T-helper 2 cell treated with Interferon-gamma antibody and Interleukin-4, amounts not matched to agents 5 μg/mL and 100 μg/mL, for 36 hours (primary cell): Measurements from ENCODE around the gene MRO.

Source experiments
- DNase-seq: peaks from one replicate; pipeline ENCODE4 v3.0.0; 2021; ENCODE audit warnings: low spot score
- H3K27ac Mint-ChIP-seq: one replicate; pipeline ENCODE4 v1.8.0; 2021; ENCODE audit warnings: mild to moderate bottlenecking, mixed read lengths
- H3K27me3 Mint-ChIP-seq: one replicate; pipeline ENCODE4 v1.8.0; 2021; ENCODE audit warnings: low read depth, mixed read lengths
- H3K36me3 Mint-ChIP-seq: one replicate; pipeline ENCODE4 v1.8.0; 2021; ENCODE audit warnings: low read depth, mixed read lengths
- H3K4me1 Mint-ChIP-seq: one replicate; pipeline ENCODE4 v1.8.0; 2021; ENCODE audit warnings: low read depth, mixed read lengths
- H3K4me3 Mint-ChIP-seq: one replicate; pipeline ENCODE4 v1.8.0; 2022; ENCODE audit warnings: mild to moderate bottlenecking, moderate library complexity, mixed read lengths
- H3K9me3 Mint-ChIP-seq: one replicate; pipeline ENCODE4 v1.8.0; 2021; ENCODE audit warnings: mixed read lengths

Gene MRO

DNA sequence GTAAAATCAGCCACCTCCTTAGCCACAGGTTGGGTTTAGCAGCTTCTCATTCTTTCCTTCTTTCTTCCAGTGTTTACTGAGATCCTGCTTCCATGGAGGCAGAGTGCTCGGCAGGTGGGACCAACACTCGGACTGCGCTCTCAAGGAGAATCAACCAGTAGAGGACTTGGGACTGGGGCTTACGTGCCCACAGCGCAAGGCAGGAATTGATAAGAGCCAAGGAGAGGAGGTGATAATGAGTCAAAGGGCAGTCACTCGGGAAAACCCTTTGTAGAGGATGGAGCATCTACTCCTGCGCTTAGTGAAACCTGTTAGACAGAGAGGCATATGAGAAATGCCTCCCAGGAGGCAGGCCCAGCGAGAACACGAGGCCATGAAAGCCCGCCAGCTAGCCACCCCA, 2.9 kb upstream of the MRO start:
- H3K4me1 Mint-ChIP-seq: no peaks in the 10 kb centered on the region

DNA sequence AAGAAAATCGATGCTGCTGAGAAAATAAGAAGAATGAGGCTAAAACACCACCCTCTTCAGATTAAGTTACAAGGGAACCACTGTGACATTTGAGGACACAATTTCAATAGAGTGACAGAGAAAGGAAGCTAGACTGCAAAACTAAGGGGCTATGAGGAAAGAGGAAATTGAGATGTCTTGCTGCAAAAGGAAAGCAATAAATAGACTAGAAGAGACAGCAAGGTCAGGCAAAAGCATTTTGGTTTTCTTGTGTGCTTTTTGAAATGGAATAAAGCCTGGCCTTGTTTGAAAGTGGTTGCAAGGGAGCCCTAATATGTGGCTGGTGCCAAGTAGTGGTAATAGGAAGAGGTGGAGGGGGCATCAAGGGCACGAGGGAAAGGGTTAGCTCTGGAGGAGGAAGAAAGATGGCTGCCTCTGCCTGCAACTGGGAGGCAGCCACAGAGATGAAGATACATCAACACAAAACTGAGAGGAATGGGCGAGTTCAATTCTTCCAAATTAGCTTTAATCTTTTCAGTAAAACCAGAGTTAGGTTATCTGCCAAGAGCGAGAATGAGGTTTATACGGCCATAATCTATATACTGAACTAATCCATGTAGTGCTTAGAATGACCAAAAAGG, 1.2 kb upstream of the MRO start:
- peaks cover 17% of the 10 kb centered on the region for H3K27me3 Mint-ChIP-seq
- H3K9me3 Mint-ChIP-seq: no peaks in the 10 kb centered on the region
- no peaks in the 10 kb centered on the region for H3K4me1 Mint-ChIP-seq
- no peak overlapping the region for H3K4me3 Mint-ChIP-seq
- no peak for DNase-seq
- no peak overlapping the region for H3K27ac Mint-ChIP-seq
- no peaks in the 10 kb centered on the region for H3K36me3 Mint-ChIP-seq

More for the DNA sequence above, 2.9 kb upstream of the MRO start:
- Mint-ChIP-seq H3K27ac (no peak overlapping the region), H3K4me3 (no peak overlapping the region), H3K27me3 (peaks cover 9% of the 10 kb centered on the region), H3K9me3 (no peaks in the 10 kb centered on the region), H3K36me3 (no peaks in the 10 kb centered on the region)
- DNase-seq: no peak

DNA sequence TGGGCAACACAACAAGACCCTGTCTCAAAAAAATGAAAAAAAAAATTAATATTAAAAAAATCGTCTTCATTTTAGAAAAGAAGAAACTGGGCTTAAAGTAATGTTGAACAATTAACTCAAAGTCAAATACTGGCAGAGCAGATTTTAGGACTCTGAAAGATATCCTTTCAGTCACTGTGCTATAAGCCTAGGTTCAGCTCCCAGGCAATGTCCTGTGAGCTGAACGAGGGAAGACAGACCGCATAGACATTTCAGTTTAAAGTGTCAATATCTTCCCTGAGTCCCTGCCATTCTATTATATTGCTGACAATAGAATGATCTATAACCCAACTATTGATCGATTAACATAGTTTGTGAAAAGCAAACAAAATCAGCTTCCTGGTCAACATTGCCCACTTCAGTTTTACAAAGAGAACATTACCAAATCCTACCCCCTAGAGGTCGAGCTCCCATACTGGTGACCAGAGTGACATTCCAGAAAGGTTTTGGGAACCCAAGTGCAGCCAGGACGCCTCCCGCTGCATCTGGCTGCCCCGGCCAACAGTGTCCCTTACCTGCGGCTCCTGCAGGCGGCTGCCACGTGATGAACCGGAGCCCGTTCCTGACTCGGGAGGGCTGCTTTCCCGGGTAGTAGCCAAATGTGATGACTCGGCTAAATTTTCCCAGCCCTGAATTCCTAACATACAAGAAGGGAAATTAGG, 639 bp downstream of the MRO start:
- Mint-ChIP-seq H3K27me3 (peaks cover 19% of the 10 kb centered on the region), H3K27ac (no peak overlapping the region), H3K4me1 (no peaks in the 10 kb centered on the region), H3K36me3 (no peaks in the 10 kb centered on the region), H3K4me3 (no peak overlapping the region), H3K9me3 (no peaks in the 10 kb centered on the region)
- DNase-seq: no peak

DNA sequence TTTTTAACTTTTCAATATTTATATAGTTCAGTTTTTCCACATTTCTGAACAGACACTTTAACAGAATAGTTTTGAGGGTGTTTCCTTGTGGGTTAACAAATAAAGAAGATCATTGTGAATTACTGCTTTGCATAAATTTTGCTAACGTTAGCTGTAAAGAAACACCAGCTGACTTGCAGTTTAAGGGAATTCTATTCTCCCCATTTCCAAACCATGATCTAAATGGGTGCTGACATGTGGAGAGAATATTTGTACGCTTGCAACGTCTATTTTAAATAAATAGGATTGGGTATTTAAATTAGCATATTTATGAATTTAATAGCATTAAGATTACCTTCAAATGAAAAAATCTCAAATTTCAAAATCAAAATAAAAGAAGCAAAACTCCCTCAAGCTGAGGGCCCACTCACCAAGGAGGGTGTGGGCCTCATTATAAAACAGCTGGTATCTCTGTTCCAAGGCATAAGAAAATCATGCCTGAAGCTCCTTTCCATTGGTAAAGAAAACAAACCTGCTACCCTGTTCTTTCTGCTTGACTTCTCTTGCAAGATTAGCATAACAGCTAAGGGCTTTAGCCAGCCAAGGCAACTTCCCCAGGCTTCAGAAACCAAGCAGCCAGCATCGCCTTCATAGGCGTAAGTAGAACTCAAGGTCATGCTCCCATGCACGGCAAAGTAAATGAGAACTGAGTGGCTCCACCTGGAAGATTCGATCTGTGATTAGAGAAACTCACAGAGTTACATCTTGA, 3.2 kb downstream of the MRO start:
- H3K36me3 Mint-ChIP-seq: no peaks in the 10 kb centered on the region
- no peak for DNase-seq

DNA sequence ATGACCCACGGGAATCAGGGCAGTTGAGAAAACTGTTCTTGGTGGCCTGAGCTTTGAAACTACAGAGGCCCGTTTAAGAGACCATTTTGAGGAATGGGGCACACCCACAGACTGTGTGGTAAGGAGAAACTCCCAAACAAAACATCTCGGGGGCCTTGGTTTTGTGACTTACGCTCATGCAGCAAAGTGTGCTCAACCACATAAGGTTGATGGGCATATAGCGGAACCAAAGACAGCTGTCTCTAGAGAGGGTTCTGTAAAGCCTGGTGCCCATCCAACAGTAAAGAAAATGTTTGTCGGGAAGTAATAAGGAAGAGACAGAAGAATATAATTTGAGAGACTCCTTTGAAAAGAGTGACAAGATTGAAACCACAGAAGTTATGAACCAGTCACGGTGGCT, 5.4 kb downstream of the MRO start:
- Mint-ChIP-seq H3K27me3 (peaks cover 21% of the 10 kb centered on the region), H3K9me3 (no peaks in the 10 kb centered on the region), H3K27ac (no peak overlapping the region), H3K36me3 (no peaks in the 10 kb centered on the region), H3K4me3 (no peak overlapping the region), H3K4me1 (no peaks in the 10 kb centered on the region)
- no peak for DNase-seq

More for the DNA sequence above, 3.2 kb downstream of the MRO start:
- no peak overlapping the region for H3K4me3 Mint-ChIP-seq
- H3K9me3 Mint-ChIP-seq: no peaks in the 10 kb centered on the region
- H3K27ac Mint-ChIP-seq: no peak overlapping the region
- peaks cover 19% of the 10 kb centered on the region for H3K27me3 Mint-ChIP-seq
- no peaks in the 10 kb centered on the region for H3K4me1 Mint-ChIP-seq

DNA sequence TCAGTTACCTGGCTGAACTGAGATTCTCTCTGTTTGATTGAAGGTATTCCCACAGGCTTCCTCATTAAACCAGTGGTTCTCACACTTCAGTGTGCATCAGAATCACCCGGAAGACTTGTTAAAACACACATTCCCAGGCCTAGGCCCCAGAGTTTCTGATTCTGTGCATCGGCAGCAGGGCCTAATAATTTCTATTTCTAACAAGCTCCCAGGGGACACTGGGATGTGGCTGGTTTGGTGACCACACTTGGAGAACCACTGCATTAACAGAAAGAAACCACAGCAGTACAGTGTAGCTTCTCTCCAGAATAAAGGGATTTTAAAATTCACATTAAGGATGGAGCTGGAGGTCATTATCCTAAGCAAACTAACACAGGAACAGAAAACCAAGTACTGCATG, 6.5 kb downstream of the MRO start:
- H3K9me3 Mint-ChIP-seq: no peaks in the 10 kb centered on the region
- no peaks in the 10 kb centered on the region for H3K36me3 Mint-ChIP-seq
- no peaks in the 10 kb centered on the region for H3K4me1 Mint-ChIP-seq
- no peak overlapping the region for H3K27ac Mint-ChIP-seq
- H3K4me3 Mint-ChIP-seq: no peak overlapping the region
- H3K27me3 Mint-ChIP-seq: peaks cover 17% of the 10 kb centered on the region
- no peak for DNase-seq

DNA sequence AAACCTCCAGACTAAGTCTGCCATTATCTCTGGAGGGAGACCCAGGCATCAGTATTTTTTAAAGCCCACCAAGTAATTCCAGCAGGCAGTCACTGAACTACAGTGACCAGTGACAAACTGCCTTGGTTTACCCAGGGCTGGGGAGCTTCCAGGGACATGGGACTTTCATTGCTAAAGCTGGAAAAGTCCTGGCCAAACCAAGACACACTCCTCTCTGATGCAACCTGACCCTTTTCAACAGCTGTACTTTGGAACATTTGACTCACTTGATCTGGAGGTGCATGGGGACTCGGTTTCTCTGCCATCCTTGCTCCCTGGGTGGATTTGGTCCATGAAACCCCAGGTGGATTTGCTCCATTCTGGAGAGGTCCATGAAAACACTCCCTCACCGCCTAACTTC, 7.0 kb downstream of the MRO start:
- Mint-ChIP-seq H3K27me3 (peaks cover 12% of the 10 kb centered on the region), H3K27ac (no peak overlapping the region), H3K36me3 (no peaks in the 10 kb centered on the region), H3K4me3 (no peak overlapping the region), H3K9me3 (no peaks in the 10 kb centered on the region), H3K4me1 (no peaks in the 10 kb centered on the region)
- no peak for DNase-seq

DNA sequence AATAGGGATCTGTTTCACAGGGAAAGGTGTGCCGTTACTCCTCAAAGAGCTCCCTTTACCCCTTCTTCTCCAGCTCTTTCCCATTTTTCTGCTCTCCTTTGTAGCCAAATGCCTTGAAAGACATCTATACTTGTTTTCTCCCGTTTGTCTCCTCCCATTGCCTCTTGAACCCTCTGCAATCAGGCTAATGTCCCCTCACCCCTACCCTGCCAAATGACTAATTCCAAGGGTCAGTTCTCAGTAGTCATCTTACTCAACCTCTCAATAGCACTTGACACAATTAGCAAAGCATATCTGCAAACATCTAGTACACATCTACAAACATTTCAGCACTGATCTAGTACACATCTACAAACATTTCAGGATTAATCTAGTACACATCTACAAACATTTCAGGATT, 12.6 kb downstream of the MRO start:
- no peak overlapping the region for H3K4me3 Mint-ChIP-seq
- H3K9me3 Mint-ChIP-seq: no peaks in the 10 kb centered on the region
- H3K36me3 Mint-ChIP-seq: no peaks in the 10 kb centered on the region
- H3K27me3 Mint-ChIP-seq: peaks cover 3% of the 10 kb centered on the region
- no peaks in the 10 kb centered on the region for H3K4me1 Mint-ChIP-seq
- no peak overlapping the region for H3K27ac Mint-ChIP-seq
- no peak for DNase-seq

DNA sequence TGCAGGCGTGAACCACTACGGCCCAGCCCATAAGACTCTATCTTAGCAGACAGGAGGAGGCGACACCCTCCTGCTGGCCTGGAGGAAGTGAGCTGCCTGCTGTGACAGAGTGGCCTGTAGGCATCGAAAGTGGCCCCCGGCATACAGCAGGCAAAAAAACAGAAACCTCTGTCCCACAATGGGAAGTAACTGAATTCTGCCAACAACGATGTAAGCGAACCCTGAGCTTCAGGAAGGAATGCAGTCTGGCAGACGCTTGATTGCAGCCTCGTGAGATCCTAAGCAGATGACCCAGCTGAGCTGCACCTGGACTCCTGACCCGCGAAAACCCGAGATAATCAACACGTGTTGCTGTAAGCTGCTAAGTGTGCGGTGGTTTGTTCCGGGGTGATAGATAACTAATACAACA, 13.6 kb downstream of the MRO start:
- no peak overlapping the region for H3K27ac Mint-ChIP-seq
- H3K36me3 Mint-ChIP-seq: no peaks in the 10 kb centered on the region
- no peaks in the 10 kb centered on the region for H3K9me3 Mint-ChIP-seq
- peaks cover 3% of the 10 kb centered on the region for H3K27me3 Mint-ChIP-seq
- no peak overlapping the region for H3K4me3 Mint-ChIP-seq
- no peaks in the 10 kb centered on the region for H3K4me1 Mint-ChIP-seq
- DNase-seq: no peak

DNA sequence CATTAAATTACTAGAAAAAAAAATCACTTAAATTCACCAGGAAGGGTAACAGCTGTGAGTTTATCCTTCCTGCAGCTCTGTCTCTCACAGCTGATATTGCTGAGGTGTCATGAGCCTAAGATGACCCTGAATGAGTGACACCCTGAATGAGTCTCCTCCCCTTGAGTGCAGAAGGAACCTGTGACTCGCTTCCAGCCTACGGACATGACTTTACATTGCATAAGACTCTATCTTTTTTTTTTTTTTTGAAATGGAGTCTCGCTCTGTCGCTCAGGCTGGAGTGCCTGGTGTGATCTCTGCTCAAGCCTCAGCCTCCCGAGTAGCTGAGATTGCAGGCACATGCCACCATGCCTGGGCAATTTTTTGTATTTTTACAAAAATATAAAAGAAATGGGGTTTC, 14.1 kb downstream of the MRO start:
- peaks cover 3% of the 10 kb centered on the region for H3K27me3 Mint-ChIP-seq
- no peaks in the 10 kb centered on the region for H3K4me1 Mint-ChIP-seq
- H3K9me3 Mint-ChIP-seq: no peaks in the 10 kb centered on the region
- no peak overlapping the region for H3K4me3 Mint-ChIP-seq
- no peak for DNase-seq
- no peak overlapping the region for H3K27ac Mint-ChIP-seq
- H3K36me3 Mint-ChIP-seq: no peaks in the 10 kb centered on the region

DNA sequence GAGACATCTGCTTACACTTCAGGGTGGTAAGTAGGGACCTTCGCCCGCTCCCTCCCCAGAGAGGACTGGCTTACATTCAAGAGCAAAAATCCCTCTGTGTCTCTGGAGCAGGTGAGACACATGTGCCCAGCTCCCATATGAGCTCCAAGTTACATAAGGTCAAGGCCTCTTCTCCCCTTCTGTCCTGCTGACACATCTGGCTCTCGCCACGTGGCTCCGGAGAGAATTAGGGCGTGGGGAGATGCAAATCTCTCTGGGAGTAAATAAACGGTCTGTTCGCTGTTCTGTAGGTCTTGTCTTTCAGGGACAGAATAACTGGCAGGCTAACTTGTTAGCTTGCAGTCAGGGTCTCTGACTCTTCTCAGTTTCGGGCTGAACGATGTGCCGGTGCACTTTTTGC, 16.2 kb downstream of the MRO start:
- H3K27me3 Mint-ChIP-seq: peaks cover 5% of the 10 kb centered on the region
- H3K9me3 Mint-ChIP-seq: no peaks in the 10 kb centered on the region
- H3K27ac Mint-ChIP-seq: no peak overlapping the region
- DNase-seq: no peak
- no peaks in the 10 kb centered on the region for H3K4me1 Mint-ChIP-seq
- H3K36me3 Mint-ChIP-seq: no peaks in the 10 kb centered on the region
- H3K4me3 Mint-ChIP-seq: no peak overlapping the region

DNA sequence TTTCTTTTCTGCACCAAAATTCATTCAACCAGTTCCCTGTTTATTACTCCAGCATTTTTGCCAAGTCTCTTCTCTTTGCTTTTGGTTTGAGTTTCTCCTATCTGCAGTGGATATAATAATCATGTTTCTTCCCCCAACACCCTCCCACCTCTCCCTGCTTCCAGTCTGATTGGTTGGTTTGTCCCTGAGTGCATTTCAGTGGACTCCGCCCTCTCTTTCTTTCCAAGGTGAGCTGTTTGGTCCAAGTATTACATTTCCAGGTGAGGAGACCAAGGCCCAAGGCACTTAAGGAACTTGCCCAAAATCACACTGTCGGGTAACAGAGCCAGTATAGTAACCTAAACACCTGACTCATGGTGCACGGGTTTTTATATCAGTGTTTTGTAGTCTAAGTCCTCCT, 17.7 kb downstream of the MRO start:
- Mint-ChIP-seq H3K4me3 (no peak overlapping the region), H3K4me1 (no peaks in the 10 kb centered on the region), H3K36me3 (no peaks in the 10 kb centered on the region), H3K9me3 (no peaks in the 10 kb centered on the region), H3K27ac (no peak overlapping the region), H3K27me3 (peaks cover 12% of the 10 kb centered on the region)
- DNase-seq: no peak

DNA sequence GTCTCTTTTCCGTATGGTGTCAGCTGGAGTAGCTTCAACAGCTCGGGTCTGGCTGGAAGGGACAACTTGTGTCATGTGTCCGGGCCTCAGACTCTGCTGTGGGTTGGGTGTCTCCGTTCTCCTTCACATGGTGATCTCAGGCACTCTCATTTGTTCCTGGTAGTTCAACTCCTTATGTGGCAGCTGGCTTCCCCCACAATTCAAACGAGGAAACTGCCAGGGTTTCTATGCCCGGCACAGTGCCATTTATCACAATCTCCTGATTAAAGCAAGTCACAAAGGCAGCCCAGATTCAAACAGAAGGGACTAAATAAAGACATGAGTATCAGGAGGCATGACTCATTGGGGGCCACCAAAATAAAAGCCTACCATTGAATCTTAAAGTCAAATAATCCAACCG, 22.7 kb downstream of the MRO start:
- H3K9me3 Mint-ChIP-seq: no peaks in the 10 kb centered on the region
- H3K27ac Mint-ChIP-seq: no peak overlapping the region
- H3K36me3 Mint-ChIP-seq: no peaks in the 10 kb centered on the region
- no peaks in the 10 kb centered on the region for H3K4me1 Mint-ChIP-seq
- peaks cover 19% of the 10 kb centered on the region for H3K27me3 Mint-ChIP-seq
- no peak for DNase-seq
- H3K4me3 Mint-ChIP-seq: no peak overlapping the region

DNA sequence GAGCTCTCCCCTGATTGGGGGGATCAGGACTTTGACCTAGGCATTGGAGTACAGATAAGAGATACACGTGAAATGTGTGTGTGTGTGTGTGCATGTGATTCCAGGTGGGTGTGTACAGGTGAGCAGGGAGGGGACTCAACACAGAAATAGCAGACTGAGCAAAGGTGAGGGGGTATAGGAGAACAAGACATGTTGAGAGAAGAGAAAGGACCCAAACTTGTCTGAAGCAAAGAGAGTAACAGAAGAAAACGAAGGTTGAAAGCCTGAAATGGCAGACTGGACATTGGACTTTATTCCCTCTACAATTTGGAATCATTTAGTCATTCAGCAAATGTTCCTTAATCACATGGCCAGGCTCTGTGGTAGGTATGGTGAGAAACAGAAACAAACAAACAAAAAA, 23.3 kb downstream of the MRO start:
- Mint-ChIP-seq H3K27me3 (peaks cover 19% of the 10 kb centered on the region), H3K27ac (no peak overlapping the region)
- DNase-seq: no peak

More for the DNA sequence above, 23.3 kb downstream of the MRO start:
- Mint-ChIP-seq H3K4me3 (no peak overlapping the region), H3K4me1 (no peaks in the 10 kb centered on the region), H3K36me3 (no peaks in the 10 kb centered on the region), H3K9me3 (no peaks in the 10 kb centered on the region)
